ENCODE data around the gene SSH3.

SSH3 gene

GRCh38 chr11:67355023-67355793 is 51.9 kb downstream of the SSH3 start:
- Histone ChIP-seq H3K4me1 (ENCODE audit: control insufficient read depth, insufficient read depth, low read length) (peaks cover 31% of the 10 kb centered on the region), H3K27me3 (ENCODE audit: control insufficient read depth, insufficient read depth, low read length) (no peaks in the 10 kb centered on the region), H3K27ac (ENCODE audit: low read depth, low read length) (no peak overlapping the region), H3K9me3 (ENCODE audit: control insufficient read depth, insufficient read depth, low read depth, low read length) (no peaks in the 10 kb centered on the region), H3K36me3 (ENCODE audit: control insufficient read depth, insufficient read depth, low read length) (no peaks in the 10 kb centered on the region), H3K9ac (ENCODE audit: low read length) (no peak overlapping the region), H3K4me3 (ENCODE audit: low read depth, low read length) (no peak overlapping the region)

- H3K4me3 ChIP-seq (ENCODE audit: low read depth, low read length), result no peak overlapping the region
- no peaks in the 10 kb centered on the region for H3K27me3 ChIP-seq (ENCODE audit: control insufficient read depth, insufficient read depth, low read length)
- H3K9ac ChIP-seq (ENCODE audit: low read length), result no peak overlapping the region
- H3K27ac ChIP-seq (ENCODE audit: low read depth, low read length), result no peak overlapping the region
- H3K36me3 ChIP-seq (ENCODE audit: control insufficient read depth, insufficient read depth, low read length), result no peaks in the 10 kb centered on the region
- peaks cover 31% of the 10 kb centered on the region for H3K4me1 ChIP-seq (ENCODE audit: control insufficient read depth, insufficient read depth, low read length)
- no peaks in the 10 kb centered on the region for H3K9me3 ChIP-seq (ENCODE audit: control insufficient read depth, insufficient read depth, low read depth, low read length)
These were observed 52.6 kb downstream of the SSH3 start for GRCh38 chr11:67355794-67356386.

GRCh38 chr11:67356387-67356863 is 53.1 kb downstream of the SSH3 start:
- Histone ChIP-seq H3K9ac (ENCODE audit: low read length) (no peak overlapping the region), H3K4me3 (ENCODE audit: low read depth, low read length) (no peak overlapping the region), H3K36me3 (ENCODE audit: control insufficient read depth, insufficient read depth, low read length) (no peaks in the 10 kb centered on the region), H3K9me3 (ENCODE audit: control insufficient read depth, insufficient read depth, low read depth, low read length) (no peaks in the 10 kb centered on the region), H3K27me3 (ENCODE audit: control insufficient read depth, insufficient read depth, low read length) (no peaks in the 10 kb centered on the region), H3K4me1 (ENCODE audit: control insufficient read depth, insufficient read depth, low read length) (peaks cover 29% of the 10 kb centered on the region), H3K27ac (ENCODE audit: low read depth, low read length) (no peak overlapping the region)

- H3K27me3 ChIP-seq (ENCODE audit: control insufficient read depth, insufficient read depth, low read length), result no peaks in the 10 kb centered on the region
- no peaks in the 10 kb centered on the region for H3K9me3 ChIP-seq (ENCODE audit: control insufficient read depth, insufficient read depth, low read depth, low read length)
- H3K9ac ChIP-seq (ENCODE audit: low read length), result no peak overlapping the region
- no peak overlapping the region for H3K4me3 ChIP-seq (ENCODE audit: low read depth, low read length)
- H3K27ac ChIP-seq (ENCODE audit: low read depth, low read length), result no peak overlapping the region
- H3K36me3 ChIP-seq (ENCODE audit: control insufficient read depth, insufficient read depth, low read length), result no peaks in the 10 kb centered on the region
- H3K4me1 ChIP-seq (ENCODE audit: control insufficient read depth, insufficient read depth, low read length), result peaks cover 27% of the 10 kb centered on the region
These were observed 53.7 kb downstream of the SSH3 start for GRCh38 chr11:67356864-67357561.

- Histone ChIP-seq H3K27ac (ENCODE audit: low read depth, low read length) (no peak overlapping the region), H3K4me3 (ENCODE audit: low read depth, low read length) (no peak overlapping the region), H3K36me3 (ENCODE audit: control insufficient read depth, insufficient read depth, low read length) (no peaks in the 10 kb centered on the region), H3K9me3 (ENCODE audit: control insufficient read depth, insufficient read depth, low read depth, low read length) (no peaks in the 10 kb centered on the region), H3K9ac (ENCODE audit: low read length) (no peak overlapping the region), H3K27me3 (ENCODE audit: control insufficient read depth, insufficient read depth, low read length) (no peaks in the 10 kb centered on the region), H3K4me1 (ENCODE audit: control insufficient read depth, insufficient read depth, low read length) (peaks cover 21% of the 10 kb centered on the region)
These were observed 54.7 kb downstream of the SSH3 start for GRCh38 chr11:67357831-67358670.
